IPS-18a (cell line): ENCODE results near the gene DOCK2.

Experiments
- H3K27ac ChIP-seq: one replicate; pipeline ENCODE4 v1.5.1; 2013; ENCODE audit warnings: low read length
- H3K27me3 ChIP-seq: one replicate; pipeline ENCODE4 v1.6.1; 2013; ENCODE audit warnings: mild to moderate bottlenecking, low read length; ENCODE audit not compliant: control insufficient read depth, insufficient read depth
- H3K36me3 ChIP-seq: one replicate; pipeline ENCODE4 v1.6.1; 2013; ENCODE audit warnings: low read depth, low read length; ENCODE audit not compliant: control insufficient read depth
- H3K4me1 ChIP-seq: one replicate; pipeline ENCODE4 v1.6.1; 2013; ENCODE audit warnings: low read depth, low read length; ENCODE audit not compliant: control insufficient read depth
- H3K4me3 ChIP-seq: one replicate; pipeline ENCODE4 v1.5.1; 2013; ENCODE audit warnings: low read length
- H3K9ac ChIP-seq: one replicate; pipeline ENCODE4 v1.6.1; 2013; ENCODE audit warnings: mild to moderate bottlenecking, low read length, moderate library complexity
- H3K9me3 ChIP-seq: one replicate; pipeline ENCODE4 v1.6.1; 2013; ENCODE audit warnings: low read depth, low read length; ENCODE audit not compliant: control insufficient read depth

DOCK2 gene

DNA sequence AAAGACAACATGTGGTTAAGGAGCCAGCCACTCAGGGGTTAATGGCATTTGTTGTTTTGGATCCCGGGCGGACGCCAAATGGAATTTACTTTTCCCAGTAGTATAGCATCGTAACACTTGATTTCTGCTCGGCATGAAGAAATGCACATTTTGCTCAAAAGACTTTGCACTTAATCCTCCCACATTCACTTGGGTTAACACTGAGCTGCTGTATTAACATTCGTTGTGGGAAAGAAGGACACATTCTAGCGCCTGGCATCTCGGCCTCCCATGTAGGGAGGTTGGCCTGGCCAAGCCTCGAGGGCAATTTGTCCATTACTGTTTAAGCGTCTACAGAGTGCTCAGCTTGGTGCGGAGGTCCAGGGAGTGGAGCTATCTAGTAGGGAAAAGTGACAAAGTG, 375.5 kb downstream of the DOCK2 start:
- H3K4me1 ChIP-seq: no peaks in the 10 kb centered on the region
- no peak overlapping the region for H3K27ac ChIP-seq
- no peak overlapping the region for H3K9ac ChIP-seq
- H3K27me3 ChIP-seq: no peaks in the 10 kb centered on the region
- H3K4me3 ChIP-seq: no peak overlapping the region
- no peaks in the 10 kb centered on the region for H3K9me3 ChIP-seq
- no peaks in the 10 kb centered on the region for H3K36me3 ChIP-seq

DNA sequence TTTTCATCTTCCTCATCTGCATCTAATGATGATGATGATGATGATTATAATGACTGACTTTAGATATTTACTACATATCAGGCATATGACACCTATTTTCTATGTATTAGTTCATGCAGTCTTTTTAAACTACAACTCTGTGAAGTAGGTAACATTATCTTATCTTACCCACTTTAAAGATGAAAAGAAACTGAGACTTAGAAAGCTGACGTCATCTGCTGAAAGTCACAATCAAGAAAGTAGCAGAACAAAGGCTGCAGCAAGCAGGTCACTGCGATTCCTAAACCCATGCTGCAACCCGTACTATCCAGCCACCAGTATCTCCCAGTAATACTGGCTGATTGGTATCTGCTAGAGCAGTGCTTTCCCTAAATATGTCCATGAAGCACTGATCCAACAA, 383.3 kb downstream of the DOCK2 start:
- Histone ChIP-seq H3K27me3 (no peaks in the 10 kb centered on the region), H3K4me1 (no peaks in the 10 kb centered on the region), H3K27ac (no peak overlapping the region), H3K4me3 (no peak overlapping the region), H3K9me3 (no peaks in the 10 kb centered on the region), H3K9ac (no peak overlapping the region), H3K36me3 (no peaks in the 10 kb centered on the region)

DNA sequence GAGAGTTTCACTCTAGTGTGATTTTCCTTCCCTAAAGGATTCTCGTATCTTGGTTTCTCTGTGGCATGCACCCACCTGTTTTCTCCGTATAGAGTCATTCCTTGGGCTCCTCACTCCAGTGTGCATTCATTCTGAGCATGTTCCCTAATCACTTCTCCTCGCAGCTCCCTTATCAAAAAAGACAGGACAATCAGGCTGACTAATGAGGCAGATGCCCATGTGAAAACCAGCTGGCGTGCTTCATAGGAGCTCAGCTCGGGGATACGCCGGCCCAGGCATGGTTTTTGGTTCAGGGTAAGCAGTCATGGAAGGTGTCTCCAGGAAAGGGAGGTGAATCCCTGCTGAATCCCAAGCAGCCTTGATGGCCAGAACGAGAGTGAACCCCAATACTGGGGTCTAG, 384.4 kb downstream of the DOCK2 start:
- Histone ChIP-seq H3K27me3 (no peaks in the 10 kb centered on the region), H3K36me3 (no peaks in the 10 kb centered on the region), H3K4me1 (no peaks in the 10 kb centered on the region), H3K4me3 (no peak overlapping the region), H3K9me3 (no peaks in the 10 kb centered on the region), H3K9ac (no peak overlapping the region), H3K27ac (no peak overlapping the region)

DNA sequence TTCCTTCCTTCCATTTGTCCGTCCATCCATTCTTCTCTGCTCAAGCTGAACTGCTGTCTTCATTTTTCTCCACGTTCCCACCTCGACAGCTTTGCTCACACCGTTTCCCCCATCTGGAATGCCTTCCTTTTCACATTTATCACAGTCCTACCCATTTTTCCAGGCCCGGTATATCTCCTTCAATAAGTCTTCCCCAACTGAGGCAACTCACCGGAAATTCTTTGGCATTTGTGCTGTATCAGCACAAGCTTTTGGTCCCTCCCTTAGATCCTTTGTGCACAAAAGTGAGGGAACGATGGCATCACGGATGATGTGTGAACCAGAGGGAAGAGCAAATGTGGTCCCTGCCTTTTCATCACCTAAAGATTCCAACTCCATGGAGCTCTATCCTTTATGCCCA, 388.8 kb downstream of the DOCK2 start:
- Histone ChIP-seq H3K4me1 (no peaks in the 10 kb centered on the region), H3K27ac (no peak overlapping the region), H3K9ac (no peak overlapping the region), H3K4me3 (no peak overlapping the region), H3K9me3 (no peaks in the 10 kb centered on the region), H3K27me3 (no peaks in the 10 kb centered on the region), H3K36me3 (no peaks in the 10 kb centered on the region)

DNA sequence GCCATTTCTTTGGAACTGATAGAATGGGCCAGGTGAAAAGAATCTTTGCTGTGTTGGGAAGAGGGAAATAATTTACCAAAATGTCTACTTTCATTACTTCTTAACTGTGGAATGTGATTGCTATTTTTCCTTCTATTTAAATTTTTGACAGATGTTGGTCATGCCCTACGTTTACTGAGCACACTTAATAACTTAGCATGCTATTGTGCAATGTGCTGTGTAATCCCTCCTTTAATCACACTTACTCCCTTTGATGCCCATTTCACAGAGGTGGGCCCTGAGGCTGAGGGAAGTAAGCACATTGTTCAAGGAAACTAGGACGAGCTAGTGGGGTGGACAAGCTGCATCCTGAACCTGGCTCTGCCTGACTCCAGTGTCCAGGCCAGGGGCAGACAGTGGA, 391.0 kb downstream of the DOCK2 start:
- no peaks in the 10 kb centered on the region for H3K9me3 ChIP-seq
- H3K4me3 ChIP-seq: no peak overlapping the region
- no peaks in the 10 kb centered on the region for H3K4me1 ChIP-seq
- H3K27me3 ChIP-seq: no peaks in the 10 kb centered on the region
- no peak overlapping the region for H3K27ac ChIP-seq
- no peak overlapping the region for H3K9ac ChIP-seq
- H3K36me3 ChIP-seq: no peaks in the 10 kb centered on the region

DNA sequence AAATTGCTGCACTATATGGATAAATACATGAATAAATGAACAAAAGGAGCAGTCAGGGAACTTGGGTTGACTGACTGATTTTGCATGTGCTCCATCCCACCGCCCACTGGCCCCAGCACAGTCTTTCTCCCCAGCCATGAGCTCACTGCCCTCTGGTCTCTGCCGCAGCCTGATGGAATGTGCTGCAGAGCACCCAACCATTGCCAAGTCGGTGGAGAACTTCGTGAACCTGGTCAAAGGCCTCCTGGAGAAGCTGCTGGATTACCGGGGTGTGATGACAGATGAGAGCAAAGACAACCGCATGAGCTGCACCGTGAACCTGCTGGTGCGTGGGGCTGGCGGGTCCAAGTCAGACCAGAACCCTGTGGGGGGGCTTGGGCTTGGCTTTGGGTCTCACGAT, 397.2 kb downstream of the DOCK2 start:
- Histone ChIP-seq H3K4me3 (no peak overlapping the region), H3K9me3 (no peaks in the 10 kb centered on the region), H3K36me3 (no peaks in the 10 kb centered on the region), H3K27ac (no peak overlapping the region), H3K27me3 (no peaks in the 10 kb centered on the region), H3K4me1 (no peaks in the 10 kb centered on the region), H3K9ac (no peak overlapping the region)

DNA sequence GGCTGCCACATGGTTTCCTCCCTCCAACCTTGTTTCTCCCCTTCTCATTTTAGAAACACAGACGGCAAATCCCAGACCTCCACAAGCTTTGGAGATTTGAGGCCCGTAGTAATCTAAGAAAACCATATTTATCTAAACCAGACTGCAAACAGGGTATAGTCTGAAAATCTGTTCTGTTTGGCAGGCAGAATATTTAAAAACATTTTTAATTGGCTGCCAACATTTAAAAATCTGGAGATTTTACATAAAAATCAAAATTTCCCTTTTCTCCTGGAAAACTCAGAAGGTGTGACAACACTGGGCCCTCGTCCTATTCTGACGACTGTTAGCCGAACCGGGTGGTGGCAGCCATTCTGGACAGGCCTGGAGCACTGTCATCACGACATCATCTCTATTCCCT, 401.2 kb downstream of the DOCK2 start:
- no peaks in the 10 kb centered on the region for H3K27me3 ChIP-seq
- no peak overlapping the region for H3K27ac ChIP-seq
- H3K36me3 ChIP-seq: no peaks in the 10 kb centered on the region
- H3K4me3 ChIP-seq: no peak overlapping the region
- H3K9me3 ChIP-seq: no peaks in the 10 kb centered on the region
- H3K9ac ChIP-seq: no peak overlapping the region
- no peaks in the 10 kb centered on the region for H3K4me1 ChIP-seq

DNA sequence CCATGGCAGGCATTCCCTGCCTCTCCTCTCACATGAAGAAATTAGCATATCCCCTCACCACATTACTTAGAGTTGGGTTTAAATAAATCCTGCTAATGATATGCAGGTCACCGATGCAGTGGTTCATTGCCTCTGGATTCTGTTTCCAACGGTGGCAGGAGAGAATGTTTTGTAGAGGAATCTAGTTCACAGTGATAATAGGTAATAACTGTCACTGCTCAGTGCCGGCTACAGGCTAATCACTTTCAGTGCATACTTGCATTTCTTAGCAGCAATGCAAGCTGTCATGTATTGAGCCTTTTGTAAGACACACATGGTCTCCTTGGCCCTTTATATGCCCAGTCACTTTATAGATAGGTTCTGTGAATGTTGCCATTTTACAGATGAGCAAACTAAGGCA, 402.8 kb downstream of the DOCK2 start:
- H3K4me3 ChIP-seq: no peak overlapping the region
- no peaks in the 10 kb centered on the region for H3K9me3 ChIP-seq
- no peak overlapping the region for H3K9ac ChIP-seq
- no peaks in the 10 kb centered on the region for H3K36me3 ChIP-seq
- H3K27me3 ChIP-seq: no peaks in the 10 kb centered on the region
- no peaks in the 10 kb centered on the region for H3K4me1 ChIP-seq
- H3K27ac ChIP-seq: no peak overlapping the region

DNA sequence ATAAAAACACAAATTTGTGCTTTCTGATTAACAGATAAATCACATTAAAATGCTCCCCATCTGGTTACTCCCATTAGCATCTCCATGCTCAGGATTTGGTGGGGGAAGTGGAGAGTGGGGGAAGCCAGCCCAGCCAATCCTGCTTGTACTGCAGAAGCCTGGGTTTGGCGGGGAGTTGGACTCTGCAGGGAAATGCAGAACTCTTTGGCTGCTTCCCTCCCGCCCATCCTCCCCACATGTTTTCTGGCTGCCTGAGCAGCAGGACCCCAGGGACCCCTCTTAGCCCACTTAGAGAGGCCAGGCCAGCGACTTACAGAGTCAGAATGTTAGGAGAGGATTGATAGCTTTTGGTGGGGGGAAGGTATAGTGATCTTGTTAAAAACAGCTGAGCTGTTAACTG, 409.2 kb downstream of the DOCK2 start:
- no peak overlapping the region for H3K27ac ChIP-seq
- no peaks in the 10 kb centered on the region for H3K4me1 ChIP-seq
- H3K27me3 ChIP-seq: no peaks in the 10 kb centered on the region
- H3K9me3 ChIP-seq: no peaks in the 10 kb centered on the region
- no peaks in the 10 kb centered on the region for H3K36me3 ChIP-seq
- no peak overlapping the region for H3K9ac ChIP-seq
- H3K4me3 ChIP-seq: no peak overlapping the region

DNA sequence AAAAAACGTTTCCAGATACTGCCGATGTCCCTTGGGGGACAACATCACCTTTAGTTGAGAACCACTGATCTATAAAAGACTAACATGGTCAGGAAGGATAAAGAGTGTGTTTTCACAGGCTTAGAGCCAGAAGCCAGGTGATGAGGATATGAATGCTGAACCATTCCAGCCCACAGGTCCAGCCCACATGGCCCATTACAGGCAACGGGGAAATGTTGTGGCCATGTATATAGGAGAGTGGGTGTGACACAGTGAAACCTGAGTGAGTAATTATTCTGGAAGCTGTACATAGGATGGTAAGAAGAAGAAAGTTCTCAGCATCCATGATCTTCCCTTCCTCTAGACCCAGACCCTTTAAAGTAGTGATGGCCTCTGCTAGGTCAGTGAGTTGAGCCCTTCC, 412.6 kb downstream of the DOCK2 start:
- H3K4me3 ChIP-seq: no peak overlapping the region
- H3K9ac ChIP-seq: no peak overlapping the region
- H3K36me3 ChIP-seq: no peaks in the 10 kb centered on the region
- no peak overlapping the region for H3K27ac ChIP-seq
- H3K4me1 ChIP-seq: no peaks in the 10 kb centered on the region
- H3K27me3 ChIP-seq: no peaks in the 10 kb centered on the region
- no peaks in the 10 kb centered on the region for H3K9me3 ChIP-seq

DNA sequence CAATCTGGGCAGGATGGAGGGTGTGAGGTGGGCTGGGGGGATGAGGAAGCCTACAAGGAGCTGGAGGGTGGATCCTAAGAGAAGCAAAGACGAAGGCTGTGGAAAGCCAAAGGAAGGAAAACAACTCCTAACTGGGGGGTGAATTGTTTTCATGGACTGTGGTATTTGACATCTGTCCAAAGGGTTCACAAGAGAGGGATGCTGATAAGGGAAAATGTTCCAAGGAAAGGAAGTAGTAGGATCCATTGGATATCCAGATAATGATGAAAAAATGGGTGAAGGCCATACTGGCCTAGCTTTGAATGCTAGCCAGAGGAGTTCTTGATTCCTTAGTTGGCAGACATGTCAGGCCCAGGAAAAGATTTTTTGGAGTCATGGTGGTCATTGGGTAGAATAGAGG, 416.8 kb downstream of the DOCK2 start:
- Histone ChIP-seq H3K27me3 (no peaks in the 10 kb centered on the region), H3K9ac (no peak overlapping the region), H3K36me3 (no peaks in the 10 kb centered on the region), H3K9me3 (no peaks in the 10 kb centered on the region), H3K4me3 (no peak overlapping the region), H3K27ac (no peak overlapping the region), H3K4me1 (no peaks in the 10 kb centered on the region)

DNA sequence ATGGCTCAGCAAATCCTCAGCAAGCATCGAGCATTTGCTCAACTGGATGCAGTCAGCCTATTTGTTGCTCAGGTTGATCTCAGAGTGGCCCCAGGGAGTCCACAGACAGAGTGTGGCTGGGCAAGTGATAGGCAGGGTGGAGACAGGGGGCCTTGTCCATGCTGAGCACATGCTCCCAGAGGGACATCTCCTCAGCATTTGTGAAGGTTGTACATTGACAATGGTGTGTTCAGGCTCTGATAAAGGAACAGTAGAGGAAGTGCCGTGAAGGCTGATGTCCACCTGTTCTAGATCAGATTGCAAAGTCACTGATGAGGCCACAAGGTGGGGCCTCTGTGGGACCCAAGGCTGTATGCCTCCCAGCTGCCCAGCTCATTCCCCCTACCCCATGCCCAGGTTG, 418.5 kb downstream of the DOCK2 start:
- H3K9ac ChIP-seq: no peak overlapping the region
- H3K4me3 ChIP-seq: no peak overlapping the region
- no peaks in the 10 kb centered on the region for H3K4me1 ChIP-seq
- H3K27me3 ChIP-seq: no peaks in the 10 kb centered on the region
- H3K27ac ChIP-seq: no peak overlapping the region
- no peaks in the 10 kb centered on the region for H3K9me3 ChIP-seq
- H3K36me3 ChIP-seq: no peaks in the 10 kb centered on the region
